Activated CD4-positive, alpha-beta memory T cell treated with anti-CD3 and anti-CD28 coated beads, Interleukin-2, amount 10 ng/mL, durations not matched to agents 7 days and 5 days (primary cell): ENCODE data around the gene ANKS1A. TPM values are rescaled to one million over a fixed set of nuclear protein-coding genes. Genes with fewer than 3 reads are reported as not detected.

Experiments
- CTCF ChIA-PET: fragments of 350-600 bp; sonication (Branson Sonifier 250); formaldehyde crosslinking; loops from one replicate; lab custom pipeline; 2021; ENCODE audit warnings: antibody characterized with exemption, inconsistent platforms; lab: Charles Lee
- POLR2A ChIA-PET: fragments of 350-600 bp; sonication (Branson Sonifier 250); formaldehyde crosslinking; loops from one replicate; lab custom pipeline; 2021; ENCODE audit warnings: antibody characterized with exemption; lab: Charles Lee
- DNase-seq: peaks from one replicate; pipeline ENCODE4 v3.0.0-alpha.2; 2020
- H3K27ac Mint-ChIP-seq: one replicate; pipeline ENCODE4 v1.8.0; 2021; ENCODE audit warnings: mild to moderate bottlenecking, mixed read lengths
- H3K27me3 Mint-ChIP-seq: one replicate; pipeline ENCODE4 v1.8.0; 2021; ENCODE audit warnings: mixed read lengths
- H3K36me3 Mint-ChIP-seq: one replicate; pipeline ENCODE4 v1.8.0; 2021; ENCODE audit warnings: low read depth, mixed read lengths
- H3K4me1 Mint-ChIP-seq: one replicate; pipeline ENCODE4 v1.8.0; 2021; ENCODE audit warnings: mixed read lengths
- H3K4me3 Mint-ChIP-seq: one replicate; pipeline ENCODE4 v1.8.0; 2021; ENCODE audit warnings: mild to moderate bottlenecking, mixed read lengths
- H3K9me3 Mint-ChIP-seq: one replicate; pipeline ENCODE4 v1.8.0; 2021; ENCODE audit warnings: mixed read lengths
- total RNA-seq, 2 experiments: library from RNA; stranded (reverse); gene quantifications; one replicate each; pipeline ENCODE4 v1.2.3, GENCODE V29; 2021

ANKS1A gene
- total RNA-seq, 2 experiments from 2014 or later, result 8.8 to 9.5 TPM

GRCh38 chr6:35078226-35078850 lies 189.3 kb downstream of the ANKS1A start:
- Mint-ChIP-seq H3K36me3 (no peaks in the 10 kb centered on the region), H3K9me3 (no peaks in the 10 kb centered on the region), H3K27ac (no peak overlapping the region), H3K4me1 (no peaks in the 10 kb centered on the region), H3K27me3 (no peaks in the 10 kb centered on the region), H3K4me3 (no peak overlapping the region)
- no peak for DNase-seq
- ChIA-PET POLR2A (no interaction called here), CTCF (no interaction called here)

GRCh38 chr6:35078896-35079295 lies 189.8 kb downstream of the ANKS1A start:
- ChIA-PET CTCF (no interaction called here), POLR2A (no interaction called here)
- Mint-ChIP-seq H3K36me3 (no peaks in the 10 kb centered on the region), H3K4me1 (no peaks in the 10 kb centered on the region), H3K9me3 (no peaks in the 10 kb centered on the region), H3K27me3 (no peaks in the 10 kb centered on the region), H3K4me3 (no peak overlapping the region), H3K27ac (no peak overlapping the region)
- no peak for DNase-seq

DNA sequence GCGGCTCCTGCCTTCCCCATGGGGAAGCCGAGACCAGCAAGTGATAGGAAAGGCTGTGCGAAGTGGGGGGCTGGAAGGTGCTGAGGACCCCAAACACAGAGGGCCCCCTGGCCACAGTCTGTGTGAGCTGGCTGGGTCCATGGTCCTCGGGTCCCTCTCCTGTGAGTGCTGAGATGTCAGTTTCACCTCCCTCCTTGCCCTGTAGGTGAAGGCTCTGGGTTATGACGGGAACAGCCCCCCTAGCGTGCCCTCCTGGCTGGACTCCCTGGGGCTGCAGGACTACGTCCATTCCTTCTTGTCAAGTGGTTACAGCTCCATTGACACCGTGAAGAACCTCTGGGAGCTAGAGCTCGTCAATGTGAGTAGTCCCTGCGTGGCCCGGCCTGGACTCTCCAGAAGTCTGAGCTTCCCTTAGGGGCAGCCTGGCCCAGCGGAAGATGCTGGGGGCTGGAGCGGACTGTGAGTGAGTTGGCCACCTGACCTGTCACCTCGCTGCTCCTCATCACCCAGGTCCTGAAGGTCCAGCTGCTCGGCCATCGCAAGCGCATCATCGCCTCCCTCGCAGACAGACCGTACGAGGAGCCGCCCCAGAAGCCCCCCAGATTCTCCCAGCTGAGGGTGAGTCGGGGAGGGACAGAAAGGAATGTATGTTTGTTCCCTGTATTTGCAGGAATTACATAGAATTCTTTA lies 190.4 kb downstream of the ANKS1A start:
- POLR2A ChIA-PET, result no interaction called here
- Mint-ChIP-seq H3K4me3 (no peak overlapping the region), H3K27me3 (no peaks in the 10 kb centered on the region), H3K9me3 (no peaks in the 10 kb centered on the region), H3K4me1 (no peaks in the 10 kb centered on the region), H3K36me3 (no peaks in the 10 kb centered on the region), H3K27ac (no peak overlapping the region)
- DNase-seq, result no peak
- CTCF ChIA-PET, result no interaction called here

DNA sequence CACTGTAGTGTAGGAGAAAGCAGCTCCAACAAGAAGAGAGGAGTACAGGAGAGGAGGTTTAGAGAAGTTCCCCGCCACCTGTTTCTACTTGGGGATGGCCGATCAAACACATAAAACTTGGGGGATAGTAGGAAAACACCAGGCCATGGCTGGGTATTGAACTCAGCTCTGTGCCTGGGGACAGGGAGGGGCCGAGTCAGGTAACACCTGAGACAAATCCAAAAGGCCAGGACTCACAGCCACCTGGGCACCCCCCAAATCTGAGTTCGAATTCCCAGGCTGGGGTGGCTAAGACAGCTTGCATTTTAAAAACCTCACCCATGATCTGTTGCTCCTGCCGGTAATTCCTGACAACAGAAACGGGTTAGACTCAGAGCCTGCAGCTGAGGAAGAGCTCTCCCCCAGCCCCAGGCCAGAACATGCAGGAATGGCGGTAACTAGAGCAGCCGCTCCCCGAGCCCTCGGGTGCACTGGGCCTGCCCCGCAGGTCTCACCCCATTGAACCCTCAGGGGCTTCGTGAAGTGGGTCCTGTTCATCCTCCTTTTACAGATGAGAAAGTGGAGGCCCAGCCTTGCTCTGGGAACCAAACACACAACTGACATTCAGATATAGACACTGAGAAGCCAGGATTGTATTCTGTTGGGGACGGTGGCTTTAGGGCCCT lies 191.1 kb downstream of the ANKS1A start:
- CTCF ChIA-PET, result no interaction called here

GRCh38 chr6:35080821-35081425 lies 191.9 kb downstream of the ANKS1A start:
- H3K27me3 Mint-ChIP-seq, result no peaks in the 10 kb centered on the region
- ChIA-PET POLR2A (interaction anchor here (0.5 kb wide), 1 partner anchor 1737 kb away, joined by 3 read pairs; no protein-coding TSS in a partner anchor), CTCF (no interaction called here)
- no peaks in the 10 kb centered on the region for H3K36me3 Mint-ChIP-seq
- H3K4me3 Mint-ChIP-seq, result no peak overlapping the region
- H3K4me1 Mint-ChIP-seq, result no peaks in the 10 kb centered on the region
- DNase-seq, result no peak
- no peaks in the 10 kb centered on the region for H3K9me3 Mint-ChIP-seq
- no peak overlapping the region for H3K27ac Mint-ChIP-seq

More for the DNA sequence above, 191.1 kb downstream of the ANKS1A start:
- POLR2A ChIA-PET, result no interaction called here
- no peaks in the 10 kb centered on the region for H3K4me1 Mint-ChIP-seq
- no peaks in the 10 kb centered on the region for H3K36me3 Mint-ChIP-seq
- no peaks in the 10 kb centered on the region for H3K9me3 Mint-ChIP-seq
- no peak overlapping the region for H3K4me3 Mint-ChIP-seq
- H3K27me3 Mint-ChIP-seq, result no peaks in the 10 kb centered on the region
- H3K27ac Mint-ChIP-seq, result no peak overlapping the region
- DNase-seq, result no peak

- Mint-ChIP-seq H3K4me3 (no peak overlapping the region), H3K27ac (no peak overlapping the region)
Observed at GRCh38 chr6:35081426-35081851, 192.4 kb downstream of the ANKS1A start.

GRCh38 chr6:35082046-35082732 lies 193.1 kb downstream of the ANKS1A start:
- Mint-ChIP-seq H3K9me3 (no peaks in the 10 kb centered on the region), H3K4me3 (no peak overlapping the region), H3K4me1 (no peaks in the 10 kb centered on the region), H3K36me3 (no peaks in the 10 kb centered on the region), H3K27ac (no peak overlapping the region), H3K27me3 (no peaks in the 10 kb centered on the region)
- DNase-seq, result no peak
- CTCF ChIA-PET, result no interaction called here
- POLR2A ChIA-PET, result no interaction called here

More at GRCh38 chr6:35081426-35081851, 192.4 kb downstream of the ANKS1A start:
- no peaks in the 10 kb centered on the region for H3K27me3 Mint-ChIP-seq
- ChIA-PET CTCF (no interaction called here), POLR2A (no interaction called here)
- no peaks in the 10 kb centered on the region for H3K4me1 Mint-ChIP-seq
- DNase-seq, result no peak
- H3K9me3 Mint-ChIP-seq, result no peaks in the 10 kb centered on the region
- H3K36me3 Mint-ChIP-seq, result no peaks in the 10 kb centered on the region

GRCh38 chr6:35082733-35083403 lies 193.8 kb downstream of the ANKS1A start:
- no peaks in the 10 kb centered on the region for H3K36me3 Mint-ChIP-seq
- H3K4me1 Mint-ChIP-seq, result no peaks in the 10 kb centered on the region
- no peak for DNase-seq
- POLR2A ChIA-PET, result no interaction called here
- no peaks in the 10 kb centered on the region for H3K27me3 Mint-ChIP-seq
- no peaks in the 10 kb centered on the region for H3K9me3 Mint-ChIP-seq
- CTCF ChIA-PET, result no interaction called here
- no peak overlapping the region for H3K4me3 Mint-ChIP-seq
- H3K27ac Mint-ChIP-seq, result no peak overlapping the region

- POLR2A ChIA-PET, result no interaction called here
Observed at GRCh38 chr6:35083507-35083906, 194.5 kb downstream of the ANKS1A start.

DNA sequence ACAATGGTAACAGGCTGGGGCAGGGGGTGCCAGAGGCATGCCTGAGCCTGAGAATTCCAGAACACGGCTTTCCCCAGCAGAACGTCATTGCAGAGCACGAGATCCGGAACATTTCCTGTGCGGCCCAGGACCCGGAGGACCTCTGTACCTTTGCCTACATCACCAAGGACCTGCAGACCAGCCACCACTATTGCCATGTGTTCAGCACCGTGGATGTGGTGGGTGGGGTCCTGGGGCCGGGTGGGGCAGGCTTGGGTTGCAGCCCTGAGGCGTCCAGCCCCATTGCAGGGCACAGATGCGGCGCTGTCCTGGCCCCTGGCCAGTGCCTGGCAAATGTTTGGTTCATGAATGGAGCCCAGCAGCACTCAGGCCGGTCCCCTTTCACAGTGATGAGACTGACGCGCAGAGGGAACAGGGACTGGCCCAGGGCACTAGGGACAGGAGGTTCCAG lies 195.0 kb downstream of the ANKS1A start:
- H3K9me3 Mint-ChIP-seq, result no peaks in the 10 kb centered on the region
- CTCF ChIA-PET, result no interaction called here

More at GRCh38 chr6:35083507-35083906, 194.5 kb downstream of the ANKS1A start:
- CTCF ChIA-PET, result no interaction called here
- Mint-ChIP-seq H3K27ac (no peak overlapping the region), H3K36me3 (no peaks in the 10 kb centered on the region), H3K27me3 (no peaks in the 10 kb centered on the region), H3K4me1 (no peaks in the 10 kb centered on the region), H3K9me3 (no peaks in the 10 kb centered on the region), H3K4me3 (no peak overlapping the region)
- no peak for DNase-seq

GRCh38 chr6:35084511-35085203 lies 195.6 kb downstream of the ANKS1A start:
- no peak overlapping the region for H3K4me3 Mint-ChIP-seq
- CTCF ChIA-PET, result no interaction called here
- DNase-seq, result no peak
- POLR2A ChIA-PET, result no interaction called here
- no peak overlapping the region for H3K27ac Mint-ChIP-seq
- H3K9me3 Mint-ChIP-seq, result no peaks in the 10 kb centered on the region
- no peaks in the 10 kb centered on the region for H3K36me3 Mint-ChIP-seq
- H3K27me3 Mint-ChIP-seq, result no peaks in the 10 kb centered on the region
- H3K4me1 Mint-ChIP-seq, result no peaks in the 10 kb centered on the region

More for the DNA sequence above, 195.0 kb downstream of the ANKS1A start:
- Mint-ChIP-seq H3K27me3 (no peaks in the 10 kb centered on the region), H3K36me3 (no peaks in the 10 kb centered on the region), H3K27ac (no peak overlapping the region), H3K4me3 (no peak overlapping the region), H3K4me1 (no peaks in the 10 kb centered on the region)
- DNase-seq, result no peak
- POLR2A ChIA-PET, result no interaction called here
